SK-N-SH treated with all-trans-retinoic acid at 6 μM for 48 hours (cell line): ENCODE data around the gene RNPS1.

Experiments used
- GLIS3 ChIP-seq: fragments of 250-450 bp; sonication (Bioruptor Pico); IDR thresholded peaks from 2 replicates; pipeline ENCODE4 v1.5.0; 2020; ENCODE audit warnings: mild to moderate bottlenecking, moderate library complexity
- ISL1 ChIP-seq: fragments of 250-450 bp; sonication (Bioruptor Pico); IDR thresholded peaks from 2 replicates; pipeline ENCODE4 v2.1.2; 2022; ENCODE audit warnings: mild to moderate bottlenecking, moderate library complexity
- RARB ChIP-seq: fragments of 250-450 bp; sonication (Bioruptor Pico); IDR thresholded peaks from 2 replicates; pipeline ENCODE4 v1.8.0; 2021; ENCODE audit warnings: mild to moderate bottlenecking, moderate library complexity
- SNAI2 ChIP-seq: fragments of 250-450 bp; sonication (Bioruptor Pico); IDR thresholded peaks from 2 replicates; pipeline ENCODE4 v1.5.0; 2020; ENCODE audit warnings: mild to moderate bottlenecking, moderate library complexity
- ZNF70 ChIP-seq: fragments of 450-650 bp; formaldehyde crosslinking; IDR thresholded peaks from 2 replicates; pipeline ENCODE4 v1.5.0; 2020; ENCODE audit warnings: mild to moderate bottlenecking, moderate library complexity
- TF ChIP-seq, protein P1 (sequence below): fragments of 250-450 bp; sonication (Bioruptor Pico); IDR thresholded peaks from 2 replicates; pipeline ENCODE4 v1.8.0; 2020; ENCODE audit warnings: mild to moderate bottlenecking, moderate library complexity, borderline replicate concordance
- TF ChIP-seq, protein P2 (sequence below): fragments of 250-450 bp; sonication (Bioruptor Pico); IDR thresholded peaks from 2 replicates; pipeline ENCODE4 v1.5.0; 2020; ENCODE audit warnings: mild to moderate bottlenecking, moderate library complexity

DNA sequence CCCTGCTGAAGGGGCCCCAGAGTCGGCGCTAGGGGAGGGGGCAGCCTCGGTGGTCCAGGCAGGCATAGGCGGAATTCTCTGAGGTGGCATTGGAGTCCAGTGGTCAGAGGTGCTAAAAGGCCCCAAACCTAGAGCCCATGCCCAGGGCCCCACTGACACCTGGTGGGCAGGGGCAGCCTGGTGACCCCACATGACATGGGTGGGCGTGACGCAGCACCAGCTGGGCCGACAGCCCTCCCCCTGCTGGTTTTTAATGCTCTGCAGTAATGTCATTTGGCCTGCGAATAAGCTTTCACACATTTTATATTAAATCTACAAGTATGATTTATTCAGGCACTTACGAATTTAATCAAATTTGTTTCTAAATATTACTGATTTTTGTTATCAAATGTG lies 2.1 kb upstream of the RNPS1 start:
- TF ChIP-seq GLIS3: no peak
- TF ChIP-seq ISL1 (CRISPR knock-in tag): no peak
- TF ChIP-seq, protein P1, sequence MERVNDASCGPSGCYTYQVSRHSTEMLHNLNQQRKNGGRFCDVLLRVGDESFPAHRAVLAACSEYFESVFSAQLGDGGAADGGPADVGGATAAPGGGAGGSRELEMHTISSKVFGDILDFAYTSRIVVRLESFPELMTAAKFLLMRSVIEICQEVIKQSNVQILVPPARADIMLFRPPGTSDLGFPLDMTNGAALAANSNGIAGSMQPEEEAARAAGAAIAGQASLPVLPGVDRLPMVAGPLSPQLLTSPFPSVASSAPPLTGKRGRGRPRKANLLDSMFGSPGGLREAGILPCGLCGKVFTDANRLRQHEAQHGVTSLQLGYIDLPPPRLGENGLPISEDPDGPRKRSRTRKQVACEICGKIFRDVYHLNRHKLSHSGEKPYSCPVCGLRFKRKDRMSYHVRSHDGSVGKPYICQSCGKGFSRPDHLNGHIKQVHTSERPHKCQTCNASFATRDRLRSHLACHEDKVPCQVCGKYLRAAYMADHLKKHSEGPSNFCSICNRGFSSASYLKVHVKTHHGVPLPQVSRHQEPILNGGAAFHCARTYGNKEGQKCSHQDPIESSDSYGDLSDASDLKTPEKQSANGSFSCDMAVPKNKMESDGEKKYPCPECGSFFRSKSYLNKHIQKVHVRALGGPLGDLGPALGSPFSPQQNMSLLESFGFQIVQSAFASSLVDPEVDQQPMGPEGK (CRISPR knock-in tag): no peak
- TF ChIP-seq SNAI2 (CRISPR knock-in tag): no peak
- TF ChIP-seq RARB: no peak
- no peak for TF ChIP-seq ZNF70 (CRISPR knock-in tag)
- TF ChIP-seq, protein P2, sequence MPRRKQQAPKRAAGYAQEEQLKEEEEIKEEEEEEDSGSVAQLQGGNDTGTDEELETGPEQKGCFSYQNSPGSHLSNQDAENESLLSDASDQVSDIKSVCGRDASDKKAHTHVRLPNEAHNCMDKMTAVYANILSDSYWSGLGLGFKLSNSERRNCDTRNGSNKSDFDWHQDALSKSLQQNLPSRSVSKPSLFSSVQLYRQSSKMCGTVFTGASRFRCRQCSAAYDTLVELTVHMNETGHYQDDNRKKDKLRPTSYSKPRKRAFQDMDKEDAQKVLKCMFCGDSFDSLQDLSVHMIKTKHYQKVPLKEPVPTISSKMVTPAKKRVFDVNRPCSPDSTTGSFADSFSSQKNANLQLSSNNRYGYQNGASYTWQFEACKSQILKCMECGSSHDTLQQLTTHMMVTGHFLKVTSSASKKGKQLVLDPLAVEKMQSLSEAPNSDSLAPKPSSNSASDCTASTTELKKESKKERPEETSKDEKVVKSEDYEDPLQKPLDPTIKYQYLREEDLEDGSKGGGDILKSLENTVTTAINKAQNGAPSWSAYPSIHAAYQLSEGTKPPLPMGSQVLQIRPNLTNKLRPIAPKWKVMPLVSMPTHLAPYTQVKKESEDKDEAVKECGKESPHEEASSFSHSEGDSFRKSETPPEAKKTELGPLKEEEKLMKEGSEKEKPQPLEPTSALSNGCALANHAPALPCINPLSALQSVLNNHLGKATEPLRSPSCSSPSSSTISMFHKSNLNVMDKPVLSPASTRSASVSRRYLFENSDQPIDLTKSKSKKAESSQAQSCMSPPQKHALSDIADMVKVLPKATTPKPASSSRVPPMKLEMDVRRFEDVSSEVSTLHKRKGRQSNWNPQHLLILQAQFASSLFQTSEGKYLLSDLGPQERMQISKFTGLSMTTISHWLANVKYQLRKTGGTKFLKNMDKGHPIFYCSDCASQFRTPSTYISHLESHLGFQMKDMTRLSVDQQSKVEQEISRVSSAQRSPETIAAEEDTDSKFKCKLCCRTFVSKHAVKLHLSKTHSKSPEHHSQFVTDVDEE (CRISPR knock-in tag): no peak
